ENCODE measurements around the gene TAF12. TPM values are rescaled to one million over a fixed set of nuclear protein-coding genes. Genes with fewer than 3 reads are reported as not detected.

TAF12 gene
- total and polyA plus RNA-seq, 2 of the 4 experiments (the other 2 are of a cell fraction): 28.8 to 31.7 TPM

- DNase-seq (no peak), ATAC-seq (ENCODE audit: low read depth) (no peak)
- no peak overlapping the region for H3K14ac ChIP-seq (replicated peaks; ENCODE audit: low read depth, low read length)
- peaks cover 2% of the 10 kb centered on the region for H3K4me1 ChIP-seq (ENCODE audit: control insufficient read depth, insufficient read depth, low read length)
- no peak overlapping the region for H3K4me3 ChIP-seq (ENCODE audit: insufficient read depth, low read depth, low read length)
- H3K23ac ChIP-seq (ENCODE audit: low read depth, low read length): no peak overlapping the region
- CTCF ChIA-PET: no interaction called here
- POLR2A ChIA-PET (ENCODE audit: unreplicated experiment): interaction anchor here (0.9 kb wide), 1 partner anchor 91 kb away, joined by 21 read pairs; no protein-coding TSS in a partner anchor
- no peak overlapping the region for H3K4me2 ChIP-seq (ENCODE audit: low read depth, low read length)
- H4K5ac ChIP-seq (ENCODE audit: low read depth, low read length): no peak overlapping the region
- H3K9ac ChIP-seq (ENCODE audit: low read depth, low read length): no peak overlapping the region
- dilution Hi-C loops (cut with HindIII; ENCODE audit: low sequenced_read_pairs, unreplicated experiment): no loop called here
- no peaks in the 10 kb centered on the region for H3K27me3 ChIP-seq (ENCODE audit: control insufficient read depth, insufficient read depth, low read length)
- H2AK5ac ChIP-seq (ENCODE audit: low read depth, low read length): no peak overlapping the region
- no peak overlapping the region for H3K4ac ChIP-seq (ENCODE audit: low read depth, low read length)
- H3K56ac ChIP-seq (ENCODE audit: extremely low read depth, insufficient read depth, low read length): no peak overlapping the region
- no peak overlapping the region for H3K18ac ChIP-seq (ENCODE audit: low read depth, low read length)
- H2BK20ac ChIP-seq (ENCODE audit: low read depth, low read length): no peak overlapping the region
- BruUV-seq (replicated peaks): no TSS peak
- H4K20me1 ChIP-seq (ENCODE audit: insufficient read depth, low read length): no peaks in the 10 kb centered on the region
- in situ Hi-C loops (cut with MboI; ENCODE audit: low sequenced_read_pairs): no loop called here
- no peak overlapping the region for H4K8ac ChIP-seq (ENCODE audit: low read depth in 2 of 2, low read length in 2 of 2)
- H2AK9ac ChIP-seq (replicated peaks; ENCODE audit: low read depth, low read length, poor library complexity): no peak overlapping the region
- H2BK15ac ChIP-seq (ENCODE audit: low read depth, low read length): no peak overlapping the region
- no peak overlapping the region for H4K91ac ChIP-seq (ENCODE audit: insufficient read depth, low read depth, low read length)
- H2BK5ac ChIP-seq (ENCODE audit: low read depth, low read length, poor library complexity, severe bottlenecking): no peak overlapping the region
- H3K79me1 ChIP-seq (ENCODE audit: low read depth in 1 of 2, low read length in 2 of 2): peaks cover 3 to 7% of the 10 kb centered on the region in 2 experiments; a peak in 3 of 4 replicates
- H2BK120ac ChIP-seq (ENCODE audit: low read depth, low read length): no peak overlapping the region
- WGBS, 2 experiments (ENCODE audit: extremely low coverage in 2 of 2, insufficient read length in 1 of 2): 25% methylated on average over 1 of the region's 7 CpGs; no CpG with 5 or more reads in 1 of the 2 experiments
- intact Hi-C loops (cut with micrococcal nuclease): no loop called here
- TF ChIP-seq SMC3 (IDR thresholded peaks at IDR 0.05; ENCODE audit: low read depth, low read length) (no peak), POLR2A (IDR thresholded peaks at IDR 0.05; ENCODE audit: low read depth, low read length) (no peak), CEBPB (IDR thresholded peaks at IDR 0.05; ENCODE audit: low read depth, low read length) (no peak), FOS (IDR thresholded peaks at IDR 0.05; ENCODE audit: low read depth, low read length) (no peak), RCOR1 (IDR thresholded peaks at IDR 0.05; ENCODE audit: insufficient replicate concordance, low read length) (no peak), BHLHE40 (IDR thresholded peaks at IDR 0.05; ENCODE audit: low read depth, low read length) (no peak), USF2 (IDR thresholded peaks at IDR 0.05; ENCODE audit: low read depth, low read length) (no peak), MAZ (IDR thresholded peaks at IDR 0.05; ENCODE audit: borderline replicate concordance, low read depth, low read length) (no peak), MAFK (IDR thresholded peaks at IDR 0.05; ENCODE audit: low read depth, low read length) (no peak), RAD21 (IDR thresholded peaks at IDR 0.05; ENCODE audit: low read length) (no peak), CHD1 (IDR thresholded peaks at IDR 0.05; ENCODE audit: low read depth, low read length) (no peak), ELK1 (IDR thresholded peaks at IDR 0.05; ENCODE audit: borderline replicate concordance, low read depth, low read length) (no peak), MXI1 (IDR thresholded peaks at IDR 0.05; ENCODE audit: borderline replicate concordance, low read depth, low read length) (no peak), NFE2L2 (IDR thresholded peaks at IDR 0.05; ENCODE audit: low read depth, low read length) (no peak), RFX5 (IDR thresholded peaks at IDR 0.05; ENCODE audit: low read depth, low read length) (no peak)
- H3K36me3 ChIP-seq (ENCODE audit: control insufficient read depth, insufficient read depth, low read length): no peaks in the 10 kb centered on the region
- no peak overlapping the region for H3K27ac ChIP-seq (ENCODE audit: insufficient read depth, low read length)
- no peaks in the 10 kb centered on the region for H3K9me3 ChIP-seq (ENCODE audit: control insufficient read depth, insufficient read depth, low read length)
- no peak overlapping the region for H2AFZ ChIP-seq (replicated peaks; ENCODE audit: low read length, poor library complexity)
- H3K9me1 ChIP-seq (ENCODE audit: insufficient read depth, low read length): no peaks in the 10 kb centered on the region
Observed at GRCh38 chr1:28663871-28664470, 21.1 kb upstream of the TAF12 start.

Data from IMR-90 (cell line).